AG10803 (cell line): ENCODE data around the gene IFITM1.

Source experiments
- DNase-seq: peaks from one replicate; pipeline ENCODE4 v3.0.0; 2010; ENCODE audit warnings: low read depth
- H3K4me3 ChIP-seq: 2 replicates; pipeline ENCODE4 v1.5.1; 2011; ENCODE audit warnings: mild to moderate bottlenecking, low read length, control low read depth
- TF ChIP-seq, protein P1 (sequence below): conservative IDR thresholded peaks from 2 replicates; pipeline ENCODE4 v1.5.1; 2011; ENCODE audit warnings: mild to moderate bottlenecking, low read length, control low read depth, inconsistent platforms

IFITM1 gene

GRCh38 chr11:271319-271715 is 42.5 kb upstream of the IFITM1 start:
- TF ChIP-seq, protein P1, sequence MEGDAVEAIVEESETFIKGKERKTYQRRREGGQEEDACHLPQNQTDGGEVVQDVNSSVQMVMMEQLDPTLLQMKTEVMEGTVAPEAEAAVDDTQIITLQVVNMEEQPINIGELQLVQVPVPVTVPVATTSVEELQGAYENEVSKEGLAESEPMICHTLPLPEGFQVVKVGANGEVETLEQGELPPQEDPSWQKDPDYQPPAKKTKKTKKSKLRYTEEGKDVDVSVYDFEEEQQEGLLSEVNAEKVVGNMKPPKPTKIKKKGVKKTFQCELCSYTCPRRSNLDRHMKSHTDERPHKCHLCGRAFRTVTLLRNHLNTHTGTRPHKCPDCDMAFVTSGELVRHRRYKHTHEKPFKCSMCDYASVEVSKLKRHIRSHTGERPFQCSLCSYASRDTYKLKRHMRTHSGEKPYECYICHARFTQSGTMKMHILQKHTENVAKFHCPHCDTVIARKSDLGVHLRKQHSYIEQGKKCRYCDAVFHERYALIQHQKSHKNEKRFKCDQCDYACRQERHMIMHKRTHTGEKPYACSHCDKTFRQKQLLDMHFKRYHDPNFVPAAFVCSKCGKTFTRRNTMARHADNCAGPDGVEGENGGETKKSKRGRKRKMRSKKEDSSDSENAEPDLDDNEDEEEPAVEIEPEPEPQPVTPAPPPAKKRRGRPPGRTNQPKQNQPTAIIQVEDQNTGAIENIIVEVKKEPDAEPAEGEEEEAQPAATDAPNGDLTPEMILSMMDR, result no peak
- no peak overlapping the region for H3K4me3 ChIP-seq
- DNase-seq, result no peak

- DNase-seq, result no peak
- TF ChIP-seq, protein P1, result no peak
- H3K4me3 ChIP-seq, result no peak overlapping the region
These were observed 41.5 kb upstream of the IFITM1 start for GRCh38 chr11:272195-272930.

DNA sequence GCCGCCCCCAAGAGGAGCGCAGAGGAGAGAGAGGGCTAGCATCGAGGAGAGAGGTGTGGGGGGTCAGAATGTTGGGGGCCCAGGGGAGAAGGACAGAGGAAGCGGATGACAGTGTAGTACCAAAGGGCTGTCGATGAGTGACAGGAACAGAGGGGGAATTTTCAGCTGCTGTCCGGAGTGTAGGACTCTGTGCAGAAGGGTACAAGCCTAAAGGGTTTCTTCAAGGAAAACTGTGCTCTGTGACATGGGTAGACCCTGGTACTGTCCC is 41.0 kb upstream of the IFITM1 start:
- H3K4me3 ChIP-seq, result no peak overlapping the region
- TF ChIP-seq, protein P1, result no peak
- DNase-seq, result no peak

DNA sequence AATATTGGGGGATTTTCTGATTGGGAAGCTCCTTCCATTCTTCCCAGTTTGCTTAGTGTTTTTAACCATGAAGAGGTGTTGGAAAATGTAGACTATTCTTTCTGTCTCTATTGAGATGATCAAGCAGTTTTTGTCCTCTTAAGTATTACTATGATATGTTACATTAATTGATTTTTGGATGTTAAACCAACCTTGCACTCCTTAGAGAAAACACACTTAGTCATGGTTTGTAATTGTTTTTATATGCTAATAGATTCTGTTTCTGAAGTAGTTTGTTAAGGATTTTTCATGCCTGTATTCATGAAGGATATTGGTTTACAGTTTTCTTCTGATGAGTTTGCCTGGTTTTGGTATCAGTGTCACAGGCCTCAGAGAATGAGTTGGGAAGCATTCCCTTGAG is 37.6 kb upstream of the IFITM1 start:
- TF ChIP-seq, protein P1, result no peak
- DNase-seq, result no peak
- no peak overlapping the region for H3K4me3 ChIP-seq

GRCh38 chr11:278001-278951 is 35.6 kb upstream of the IFITM1 start, which contains the start of gene NLRP6:
NLRP6 (plus strand) TSS chr11:278407; CDS start chr11:278570, 163 bp downstream.
- no peak within 1 kb of the TSS for H3K4me3 ChIP-seq
- DNase-seq, result no peak
- TF ChIP-seq, protein P1, result no peak

- DNase-seq, result no peak
- H3K4me3 ChIP-seq, result no peak overlapping the region
- TF ChIP-seq, protein P1, result no peak
These were observed 34.5 kb upstream of the IFITM1 start for GRCh38 chr11:279040-279965.
